DMS 273 treated with DMSO at 0.1 percent for 48 hours (cell line): Measurements from ENCODE around the gene CCR6.
"Not testable (repeated sequence)": the region's sequence is repeated elsewhere in the genome, so short reads cannot be mapped to it uniquely, and the experiment has no call there.

ENCODE experiments used
- DNase-seq: peaks from one replicate; lab custom pipeline; 2025; lab: John Stamatoyannopoulos, UW

CCR6 gene

GRCh38 chr6:167169867-167170266 lies 47.0 kb downstream of the CCR6 start:
- DNase-seq, result not testable (repeated sequence)

DNA sequence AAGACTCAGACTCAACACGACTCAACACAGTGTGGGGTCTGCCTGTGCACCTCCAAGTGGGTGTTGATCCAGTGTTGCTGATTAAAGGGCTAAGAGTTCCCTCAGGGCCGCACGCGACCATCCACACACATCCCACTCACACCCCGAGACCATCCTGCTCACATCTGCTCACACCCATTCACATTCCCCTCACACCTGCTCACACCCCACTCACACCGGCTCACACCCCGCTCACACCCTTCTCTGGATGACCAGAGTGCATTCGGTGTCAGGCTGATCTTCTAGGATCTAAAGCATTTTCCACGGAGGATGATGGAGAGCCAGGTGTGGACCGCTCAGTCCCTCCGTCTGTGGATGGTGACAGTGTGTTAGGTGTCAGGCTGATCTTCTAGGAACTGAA lies 48.4 kb downstream of the CCR6 start:
- not testable (repeated sequence) for DNase-seq

GRCh38 chr6:167172011-167172410 lies 49.1 kb downstream of the CCR6 start:
- DNase-seq, result not testable (repeated sequence)

DNA sequence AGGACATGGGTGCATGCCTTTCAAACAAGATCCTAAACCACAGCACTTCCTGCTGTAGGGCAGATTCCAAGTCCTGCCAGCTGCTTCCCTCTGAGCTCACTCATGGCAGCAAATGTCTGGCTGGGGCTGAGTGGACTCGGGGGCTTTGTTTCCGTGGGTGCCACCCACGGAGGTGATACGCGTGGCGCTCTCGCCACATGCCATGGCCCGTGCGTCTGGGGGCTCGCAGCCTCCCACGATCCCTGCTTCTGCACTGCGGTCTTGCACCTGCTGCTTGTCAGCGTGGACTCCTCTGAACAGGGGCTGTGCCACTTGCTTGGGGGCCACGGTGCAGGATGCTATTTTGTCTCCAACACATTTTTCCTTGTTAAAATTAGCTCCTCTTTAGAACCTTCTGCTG lies 54.4 kb downstream of the CCR6 start:
- DNase-seq, result not testable (repeated sequence)

GRCh38 chr6:167178896-167179655 lies 56.2 kb downstream of the CCR6 start:
- not testable (repeated sequence) for DNase-seq

DNA sequence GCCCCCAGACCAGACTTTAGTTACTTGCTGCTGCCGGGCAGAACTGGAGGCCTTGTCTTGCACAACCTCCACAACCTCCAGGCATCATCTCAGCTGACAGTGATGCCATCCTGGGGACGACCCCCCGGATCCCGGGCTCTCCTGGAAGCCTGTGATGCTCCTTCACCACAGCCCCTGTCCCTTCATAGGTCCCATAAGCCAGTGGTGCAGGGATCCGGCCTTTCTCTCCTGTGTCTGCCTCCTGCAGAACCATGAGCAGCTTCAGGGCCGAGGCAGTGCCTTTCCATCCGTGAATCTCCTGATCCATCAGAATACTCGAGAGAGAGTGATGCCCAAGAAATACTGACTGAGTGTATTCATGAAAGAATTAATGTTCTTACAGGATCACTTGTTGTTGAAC lies 57.2 kb downstream of the CCR6 start:
- DNase-seq, result not testable (repeated sequence)

- DNase-seq, result not testable (repeated sequence)
Observed at GRCh38 chr6:167181351-167181750, 58.5 kb downstream of the CCR6 start.

DNA sequence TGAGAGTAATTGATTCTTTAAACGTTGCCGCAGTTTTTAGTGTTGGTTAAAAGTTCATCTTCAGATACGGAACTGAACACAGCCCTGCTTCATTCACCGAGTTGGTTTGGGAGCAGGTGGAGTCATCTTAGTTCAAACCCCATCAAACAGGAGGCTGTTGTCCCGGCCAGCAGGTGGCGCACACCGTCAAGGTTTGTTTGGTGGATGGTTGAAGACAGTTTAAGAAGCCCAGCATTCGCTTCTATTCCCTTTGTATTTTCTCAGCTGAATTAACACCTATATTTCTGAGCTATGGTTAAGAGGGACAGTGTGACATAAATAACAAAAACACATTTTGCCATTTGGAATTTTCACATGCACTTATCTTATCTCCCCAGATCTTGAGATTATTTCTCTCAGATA lies 60.0 kb downstream of the CCR6 start:
- not testable (repeated sequence) for DNase-seq

DNA sequence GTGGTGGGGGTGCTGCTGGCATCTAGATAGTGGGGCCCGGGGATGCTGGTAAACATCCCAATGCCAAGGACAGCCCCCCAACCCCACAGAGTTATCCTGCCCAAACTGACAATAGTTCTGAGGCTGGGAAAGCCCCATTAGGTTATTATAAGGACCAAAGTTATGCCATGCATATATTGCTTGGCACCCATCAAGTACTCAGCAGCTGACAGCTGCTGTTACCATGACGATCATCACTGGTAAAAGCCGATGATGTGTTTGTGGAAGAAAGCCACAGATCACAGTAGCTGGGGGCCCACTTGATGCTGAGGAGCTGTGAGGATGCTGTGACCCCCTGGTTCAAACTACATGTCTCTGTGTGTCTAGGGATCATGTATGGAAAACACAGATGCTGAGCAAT lies 62.2 kb downstream of the CCR6 start:
- not testable (repeated sequence) for DNase-seq

- DNase-seq, result not testable (repeated sequence)
Observed at GRCh38 chr6:167187275-167187674, 64.4 kb downstream of the CCR6 start.
